Measurements from ENCODE around the gene RAB6B.
"Not testable (repeated sequence)": the region's sequence is repeated elsewhere in the genome, so short reads cannot be mapped to it uniquely, and the experiment has no call there.

The RAB6B gene

DNA sequence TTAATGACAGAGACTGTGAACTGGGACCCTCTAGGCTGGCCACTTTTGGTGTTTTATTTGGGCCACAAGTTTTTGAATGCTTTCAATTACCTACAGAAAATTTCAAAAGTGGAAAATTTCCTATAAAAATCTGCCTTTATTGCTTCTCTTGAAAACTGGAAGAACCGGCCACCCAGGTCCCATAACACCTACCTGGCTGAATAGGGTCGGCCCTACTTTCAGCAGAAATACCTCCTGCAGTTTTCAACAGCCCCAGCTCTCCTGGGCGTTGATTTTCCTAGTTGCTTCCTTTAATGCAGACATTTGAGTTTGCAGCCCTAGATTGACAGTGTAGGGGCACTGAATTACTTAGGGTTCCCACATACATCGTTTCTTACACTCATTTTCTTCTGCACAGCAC is 90.8 kb downstream of the RAB6B start:
- DNase-seq = no peak

DNA sequence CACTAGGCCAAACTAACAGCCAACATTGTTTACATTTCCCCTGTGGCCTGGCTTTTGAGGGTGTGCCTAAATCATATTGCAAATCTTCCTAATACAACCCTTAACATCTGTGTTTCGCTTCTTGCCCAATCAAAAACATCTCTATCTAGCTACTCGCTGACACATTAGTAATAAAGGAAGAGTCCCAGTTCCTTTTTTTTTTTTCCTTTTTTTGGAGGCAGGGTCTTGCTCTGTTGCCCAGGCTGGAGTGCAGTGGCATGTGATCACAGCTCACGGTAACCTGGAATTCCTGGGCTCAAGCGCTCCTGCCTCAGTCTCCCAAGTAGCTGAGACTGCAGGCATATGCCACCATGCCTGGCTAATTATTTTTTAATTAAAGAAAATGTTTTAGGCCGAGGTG is 92.2 kb downstream of the RAB6B start:
- no peak for DNase-seq

DNA sequence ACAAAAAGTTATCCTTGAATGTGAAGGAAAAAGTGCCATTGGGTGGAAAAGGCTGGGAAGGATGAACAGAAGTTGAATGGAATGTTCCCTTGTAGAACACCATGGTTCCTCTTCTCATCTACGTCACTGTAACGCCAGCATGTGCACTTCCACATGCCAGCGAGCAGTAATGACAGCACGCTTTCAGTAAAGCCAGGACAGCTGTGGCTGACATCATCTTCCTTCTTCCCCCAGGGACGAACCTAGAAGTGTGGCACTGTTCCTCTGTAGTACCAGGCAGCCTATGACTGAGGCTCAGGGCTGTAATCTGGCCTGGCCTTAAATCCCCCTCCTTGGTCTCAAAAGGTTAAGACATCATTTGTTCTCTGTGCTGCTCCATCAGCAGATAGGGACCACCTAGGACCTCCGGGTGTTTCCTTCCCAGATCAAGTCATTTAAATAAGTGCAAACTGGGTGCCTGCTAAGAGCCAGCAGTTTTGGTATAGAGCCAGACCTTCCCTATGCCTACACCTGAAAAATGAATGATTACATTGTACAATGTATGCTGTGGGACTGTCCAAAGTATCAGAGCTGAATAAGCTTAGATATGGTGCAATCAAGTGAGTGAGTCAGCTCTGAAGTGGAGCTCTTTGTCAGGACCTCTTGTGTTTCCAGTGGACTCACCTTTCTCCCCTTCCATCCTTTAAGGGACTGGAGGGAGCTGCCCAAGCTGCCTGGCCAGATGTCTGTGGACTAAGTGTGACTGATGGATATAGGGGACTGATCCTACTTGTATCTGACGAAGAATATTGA is 95.7 kb downstream of the RAB6B start:
- no peak for DNase-seq

DNA sequence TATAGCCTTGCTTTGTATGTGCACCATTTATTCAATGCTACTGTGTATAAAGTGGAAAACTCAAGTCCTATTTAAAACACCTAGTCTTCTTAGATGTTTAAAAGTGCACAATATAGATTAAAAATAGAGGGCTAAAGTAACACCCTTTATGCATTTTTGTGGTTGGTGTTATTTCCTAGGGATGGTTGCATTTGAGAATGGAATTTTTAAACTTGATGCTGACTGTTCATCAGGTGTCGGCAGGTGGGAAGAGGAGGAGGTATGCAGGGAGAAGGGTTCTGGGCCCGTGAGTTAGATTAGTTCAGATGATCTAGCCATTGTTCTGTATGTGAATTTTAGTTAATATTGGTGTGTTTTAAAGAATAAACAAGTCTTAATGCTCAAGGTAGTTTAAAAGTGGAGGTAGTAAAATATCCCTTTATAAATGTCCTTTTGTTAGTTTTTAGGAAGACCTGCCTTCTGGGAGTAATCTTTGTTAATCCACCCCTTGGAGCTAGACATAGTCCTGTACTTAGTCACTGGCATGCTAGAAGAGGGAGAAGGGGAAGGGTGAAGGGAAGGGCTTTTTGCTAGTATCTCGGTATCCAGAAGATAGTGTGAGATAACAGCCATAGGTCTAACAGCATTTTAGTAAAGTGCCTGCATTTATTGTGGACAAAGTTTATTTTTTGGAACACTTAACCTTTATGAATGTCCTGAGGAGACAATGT is 98.1 kb downstream of the RAB6B start:
- DNase-seq = no peak

DNA sequence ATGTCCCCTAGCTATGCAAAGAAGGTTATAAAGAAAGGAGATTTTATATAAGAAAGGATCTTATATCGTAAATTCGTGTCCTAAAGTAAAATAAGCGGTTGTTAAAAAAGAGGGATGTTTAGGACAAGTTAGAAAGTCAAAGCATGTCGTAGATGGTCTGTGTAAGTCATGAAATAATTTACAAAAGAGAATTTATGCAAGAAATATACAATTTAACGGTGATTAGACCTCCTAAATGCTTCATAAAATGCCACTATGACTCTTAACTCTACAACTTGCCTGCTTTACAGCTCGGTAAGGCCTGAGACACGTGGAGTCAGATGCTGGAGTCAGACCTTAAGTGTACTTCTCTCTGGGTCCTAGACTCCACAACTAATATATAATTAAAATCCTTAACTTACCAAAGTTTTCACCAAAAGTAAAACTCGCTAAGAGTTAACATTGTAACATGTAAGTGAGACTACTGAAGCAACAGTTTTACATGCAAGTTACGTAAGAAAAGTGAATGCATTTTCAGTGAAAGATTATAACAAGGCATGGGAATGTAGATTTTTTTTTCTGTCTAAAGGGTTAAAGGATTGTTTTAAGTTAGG is 103.4 kb downstream of the RAB6B start:
- DNase-seq = no peak

DNA sequence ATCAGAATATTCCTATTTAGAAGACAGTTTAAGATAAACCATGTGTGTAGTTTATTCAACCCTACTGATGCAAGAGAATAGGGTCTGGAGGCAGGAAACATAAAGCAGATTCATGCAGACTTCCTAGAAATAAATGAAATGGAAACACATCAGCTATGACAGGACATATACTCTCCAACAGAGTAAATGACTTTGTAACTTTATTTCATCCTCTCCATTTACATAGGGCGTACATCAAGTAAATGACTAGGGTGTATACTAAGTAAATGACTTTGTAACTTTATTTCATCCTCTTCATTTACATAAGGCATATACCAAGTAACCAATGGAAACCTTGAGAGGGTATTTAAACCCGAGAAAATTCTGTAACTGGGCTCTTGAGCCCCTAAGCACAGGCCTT is 107.7 kb downstream of the RAB6B start:
- DNase-seq = no peak

DNA sequence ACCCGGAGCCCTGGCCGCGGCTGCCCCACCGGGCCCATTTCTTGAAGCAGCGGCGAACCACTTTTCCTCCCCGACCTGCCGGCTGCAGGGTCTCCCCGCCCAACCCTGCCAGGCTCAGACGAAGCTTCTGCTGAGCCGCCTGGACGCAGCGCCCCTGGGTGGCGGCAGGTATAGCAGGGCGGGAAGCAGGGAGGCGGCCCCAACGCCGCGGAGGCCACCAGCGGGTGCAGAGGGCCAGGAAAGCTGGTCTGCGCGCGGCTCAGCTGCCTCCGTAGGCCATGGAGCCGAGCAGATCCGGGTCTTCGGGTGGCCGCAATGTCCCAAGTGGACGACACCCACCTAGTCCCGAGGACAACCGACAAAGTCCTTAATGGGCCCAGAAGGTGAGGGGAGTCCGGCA is 111.9 kb downstream of the RAB6B start:
- no peak for DNase-seq

DNA sequence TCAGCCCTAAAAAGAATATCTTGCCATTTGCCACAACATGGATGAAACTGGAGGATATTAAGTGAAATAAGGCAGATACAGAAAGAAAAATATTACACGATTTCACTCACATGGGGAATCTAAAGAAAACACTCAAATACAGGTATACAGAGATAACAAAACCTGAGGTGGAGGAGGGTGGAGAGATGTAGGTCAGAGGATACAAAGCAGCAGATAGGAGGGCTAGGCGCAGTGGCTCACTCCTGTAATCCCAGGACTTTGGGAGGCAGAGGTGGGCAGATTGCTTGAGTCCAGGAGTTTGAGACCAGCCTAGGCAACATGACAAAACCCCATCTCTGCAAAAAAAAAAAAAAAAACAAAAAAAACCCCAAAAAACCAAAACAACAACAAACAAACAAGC is 113.2 kb downstream of the RAB6B start:
- DNase-seq = no peak

DNA sequence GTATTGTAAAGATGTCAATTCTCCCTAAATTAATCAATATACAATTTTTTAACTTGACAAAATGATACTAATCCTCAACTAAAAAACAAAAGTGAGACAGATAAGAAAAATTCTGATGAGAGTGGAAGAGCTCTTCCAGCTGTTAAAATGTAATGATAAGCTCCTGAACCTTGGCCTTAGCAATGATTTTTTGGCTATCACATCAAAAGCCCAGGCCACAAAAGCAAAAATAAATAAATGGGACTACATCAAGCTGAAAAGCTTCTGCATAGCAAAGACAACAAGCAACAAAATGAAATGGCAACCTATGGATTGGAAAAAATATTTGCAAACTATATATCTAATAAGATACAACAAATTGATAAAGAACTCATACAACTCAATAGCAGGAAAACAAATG is 114.1 kb downstream of the RAB6B start:
- no peak for DNase-seq

DNA sequence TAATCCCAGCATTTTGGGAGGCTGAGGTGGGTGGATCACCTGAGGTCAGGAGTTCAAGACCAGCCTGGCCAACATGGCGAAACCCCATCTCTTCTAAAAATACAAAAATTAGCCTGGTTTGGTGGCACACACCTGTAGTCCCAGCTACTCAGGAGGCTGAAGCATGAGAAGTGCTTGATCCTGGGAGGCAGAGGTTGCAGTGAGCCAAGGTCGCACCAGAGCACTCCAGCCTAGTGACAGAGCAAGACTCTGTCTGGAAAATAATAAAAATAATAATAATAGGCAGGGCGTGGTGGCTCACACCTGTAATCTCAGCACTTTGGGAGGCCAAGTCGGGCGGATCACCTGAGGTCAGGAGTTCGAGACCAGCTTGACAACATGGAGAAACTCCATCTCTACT is 114.9 kb downstream of the RAB6B start:
- DNase-seq = not testable (repeated sequence)

DNA sequence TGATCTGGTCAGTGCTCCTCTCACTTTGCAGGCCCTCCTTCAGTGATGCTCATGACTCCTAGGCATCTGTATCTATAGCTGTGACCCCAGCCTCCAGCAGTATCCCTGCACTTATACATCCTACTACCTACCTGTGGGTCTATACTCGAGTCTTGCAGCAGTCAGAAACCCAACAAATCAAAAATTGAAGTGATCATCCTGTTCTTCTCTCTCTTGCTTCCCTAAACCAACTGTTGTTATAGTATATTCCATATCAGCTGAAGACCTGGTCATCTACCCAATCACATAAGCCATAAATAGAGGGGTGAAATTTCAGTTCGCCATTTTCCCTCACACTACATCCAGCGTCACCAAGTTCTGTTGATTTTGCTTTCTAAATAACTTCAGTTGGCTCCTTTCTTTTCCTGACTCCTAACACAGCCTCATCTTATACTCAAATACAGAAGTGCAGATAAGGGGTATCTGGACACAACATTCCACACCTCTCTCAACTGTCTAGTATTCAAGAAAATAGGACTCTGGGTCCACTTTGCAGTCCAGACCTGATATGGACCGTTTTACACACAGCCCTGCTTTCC is 116.0 kb downstream of the RAB6B start:
- DNase-seq = no peak

DNA sequence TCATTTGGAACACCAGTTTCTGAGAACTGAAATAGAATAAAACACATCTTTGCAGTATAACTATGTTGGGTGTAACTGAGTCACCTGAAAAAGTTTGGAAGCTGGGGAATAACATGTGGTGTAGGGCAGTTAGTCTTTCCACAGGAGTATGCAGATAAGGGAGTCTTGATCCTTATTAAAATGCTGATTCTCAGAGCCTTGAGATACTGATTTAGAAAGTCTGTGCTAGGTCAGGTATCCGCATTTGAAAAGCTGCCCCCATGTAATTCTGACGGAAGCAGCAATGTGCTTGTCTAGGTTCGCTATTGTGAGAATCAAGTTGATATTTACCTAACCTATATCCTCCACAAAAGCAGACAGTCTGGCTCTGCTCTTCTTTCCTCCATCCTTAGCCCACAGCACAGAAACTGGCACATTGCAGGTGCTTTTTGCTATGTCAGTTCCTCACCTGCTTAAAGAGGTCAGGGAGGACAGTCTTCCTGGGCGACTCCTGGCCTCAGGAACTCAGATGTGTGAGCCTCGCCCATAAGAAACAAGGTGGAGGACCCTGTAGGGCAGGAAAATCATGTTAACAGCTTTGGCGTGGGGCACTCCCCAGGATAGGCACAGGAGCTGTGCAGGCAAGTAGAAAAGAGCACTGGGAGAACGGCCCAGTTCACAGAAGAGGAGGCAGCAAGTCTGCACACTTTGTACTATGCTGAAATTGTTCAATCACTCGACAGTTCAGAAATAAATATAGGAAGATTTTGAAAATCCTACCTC is 117.7 kb downstream of the RAB6B start:
- DNase-seq = no peak

DNA sequence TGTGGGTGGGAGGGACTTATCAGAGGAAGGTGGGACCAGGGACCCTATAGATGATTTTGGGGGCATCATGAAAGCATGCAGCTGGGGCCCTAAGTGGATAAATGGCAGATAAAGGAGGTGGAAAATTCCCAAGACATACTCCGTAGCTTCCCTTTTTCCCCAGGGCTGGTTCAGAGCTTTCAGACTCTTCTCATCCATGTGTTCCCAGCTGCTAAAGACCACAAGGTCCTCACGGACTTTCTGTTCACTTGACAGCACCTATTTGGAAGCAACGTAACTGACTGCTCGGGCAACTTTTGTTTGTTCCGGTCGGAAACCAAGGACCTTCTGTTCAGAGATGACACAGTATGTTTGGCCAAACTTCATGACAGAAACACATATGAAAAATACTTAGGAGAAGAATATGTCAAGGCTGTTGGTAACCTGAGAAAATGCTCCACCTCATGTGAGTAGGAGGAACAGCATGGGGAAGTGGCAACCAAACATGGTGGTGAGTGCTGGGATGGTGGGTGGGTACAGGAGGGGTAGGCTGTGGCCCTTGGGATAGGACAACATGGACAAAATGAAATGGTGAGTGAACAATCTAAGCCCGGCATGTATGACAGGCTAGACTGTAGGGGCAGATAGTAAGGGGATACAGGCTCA is 118.8 kb downstream of the RAB6B start:
- no peak for DNase-seq

DNA sequence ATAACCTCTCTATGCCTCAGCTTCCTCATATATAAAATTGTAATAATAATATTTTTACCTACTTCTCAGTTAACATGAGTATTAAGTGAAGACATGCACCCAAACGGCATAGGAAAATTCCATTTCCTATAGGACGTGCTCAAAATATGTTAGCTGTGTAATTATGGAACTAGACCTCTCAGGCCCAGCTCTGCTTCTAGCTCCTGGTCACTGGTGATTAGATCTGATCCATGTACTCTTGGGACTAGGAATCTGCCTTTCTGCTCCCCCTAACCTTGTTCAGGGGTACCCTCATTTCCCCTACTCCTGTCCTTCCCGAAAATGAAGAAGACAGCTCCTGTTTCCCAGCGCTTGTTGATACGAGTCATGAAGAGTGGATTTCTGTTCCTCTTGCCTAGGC is 119.8 kb downstream of the RAB6B start:
- DNase-seq = no peak

DNA sequence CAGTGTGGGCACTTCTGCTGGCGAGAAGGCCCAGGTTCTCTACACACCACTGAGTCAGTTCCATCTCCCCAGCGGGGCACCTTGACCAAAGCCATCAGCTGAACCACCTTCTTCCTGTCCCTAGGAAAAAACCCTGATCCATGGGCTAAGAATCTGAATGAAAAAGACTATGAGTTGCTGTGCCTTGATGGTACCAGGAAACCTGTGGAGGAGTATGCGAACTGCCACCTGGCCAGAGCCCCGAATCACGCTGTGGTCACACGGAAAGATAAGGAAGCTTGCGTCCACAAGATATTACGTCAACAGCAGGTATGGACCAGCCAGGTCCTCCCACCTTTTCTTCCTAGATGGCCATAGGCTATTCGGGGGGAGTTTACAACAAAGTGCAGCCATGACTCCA is 120.4 kb downstream of the RAB6B start:
- DNase-seq = no peak
